Aorta (tissue), 5 donors: ENCODE data around the gene MROH8. TPM values are rescaled to one million over a fixed set of nuclear protein-coding genes. Genes with fewer than 3 reads are reported as not detected.

Source experiments
- ATAC-seq: fragments of 200-7000 bp; cut with Tn5 transposase; one replicate; pipeline ENCODE4 v1.9.1; 2022; ENCODE audit warnings: moderate library complexity; ENCODE audit not compliant: low FRiP score
- DNase-seq, 2 donors: peaks; one replicate each; pipeline ENCODE4 v3.0.0-alpha.2; 2020
- H3K27ac ChIP-seq, 2 donors: one replicate each; pipeline ENCODE4 v1.5.1; 2013; ENCODE audit warnings: low read length in 2 of 2, mild to moderate bottlenecking in 2 of 2, moderate library complexity in 2 of 2, control low read depth in 1 of 2, inconsistent platforms in 1 of 2, low read depth in 1 of 2
- H3K27me3 ChIP-seq, 2 donors: one replicate each; pipeline ENCODE4 v1.6.1; 2013; ENCODE audit warnings: control low read depth in 1 of 2, low read length in 1 of 2, mild to moderate bottlenecking in 1 of 2, moderate library complexity in 1 of 2; ENCODE audit not compliant: insufficient read depth in 2 of 2, control insufficient read depth in 1 of 2
- H3K36me3 ChIP-seq, 2 donors: one replicate each; pipeline ENCODE4 v1.6.1; 2013; ENCODE audit warnings: control low read depth in 1 of 2, low read length in 1 of 2, mild to moderate bottlenecking in 1 of 2; ENCODE audit not compliant: insufficient read depth in 2 of 2, control insufficient read depth in 1 of 2
- H3K4me1 ChIP-seq, 2 donors: one replicate each; pipeline ENCODE4 v1.6.1; 2013; ENCODE audit warnings: low read length in 2 of 2, control low read depth in 1 of 2, mild to moderate bottlenecking in 1 of 2, moderate library complexity in 1 of 2; ENCODE audit not compliant: insufficient read depth in 2 of 2, control insufficient read depth in 1 of 2
- H3K4me3 ChIP-seq, 2 donors: one replicate each; pipeline ENCODE4 v1.5.1; 2013; ENCODE audit warnings: low read length in 2 of 2, control low read depth in 1 of 2, mild to moderate bottlenecking in 1 of 2
- H3K9me3 ChIP-seq: one replicate; pipeline ENCODE4 v1.6.1; 2013; ENCODE audit warnings: mild to moderate bottlenecking, low read length; ENCODE audit not compliant: control insufficient read depth
- WGBS, 2 donors: extraction: QIAGEN DNeasy Blood & Tissue Kit; methylation state at CpG; one replicate each; pipeline ENCODE4 v1.1.7; 2013; 5-methylcytosine and 5-hydroxymethylcytosine counted together
- intact Hi-C, 2 donors: fragments of 100-400 bp; cut with DNase I; formaldehyde crosslinking; loops; one replicate each; pipeline versions ENCODE4 v1.14.2 to v1.15.0; 2022
- polyA plus RNA-seq, 2 donors: library from polyadenylated mRNA; stranded (reverse); fragments of 200-250 nt; gene quantifications; one replicate each; pipeline ENCODE4 v1.2.3, GENCODE V29; 2013
- total RNA-seq, 2 donors: library from RNA; stranded (reverse); fragmentation: NEBNext Ultra II Directional; extraction: Animal tissue kit (Norgen Biotek cat#: 25700); gene quantifications; one replicate each; pipeline ENCODE4 v1.2.1, GENCODE V29; 2021
- donor health status: healthy with polysubstance abuse.
- donor health status: Bipolar disorder and iron deficiency.
- donor health status: DM: no; HTN: no; CAD: no.
- donor health status: DM: no; HTN: no; CAD: no.
- donor health status: DM: yes; HTN: yes; CAD: no.

Gene MROH8
- total and polyA plus RNA-seq, 4 donors = 3.4 to 9.3 (median 5.1) TPM; not detected in 1

DNA sequence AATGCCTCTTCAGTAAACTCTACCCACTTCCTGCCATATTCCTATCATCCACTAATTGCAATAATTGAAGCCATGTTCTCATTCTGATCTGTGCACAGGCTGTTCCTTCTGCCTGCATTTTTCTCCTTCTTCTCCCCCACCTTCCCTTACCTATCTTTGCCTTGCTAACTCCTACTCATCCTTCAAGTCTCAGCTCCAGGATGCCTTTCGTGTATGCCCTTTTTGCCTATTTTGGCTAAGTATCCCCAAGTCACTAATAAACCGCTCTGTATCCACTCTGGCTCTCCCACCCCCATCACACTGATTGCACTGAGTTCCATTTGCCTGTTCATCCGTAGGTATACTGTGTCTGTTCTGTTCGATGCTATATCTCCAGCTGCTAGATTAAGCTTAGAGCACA is 6.5 kb downstream of the MROH8 start:
- Histone ChIP-seq H3K9me3 (no peaks in the 10 kb centered on the region), H3K4me1 (no peaks in the 10 kb centered on the region), H3K27ac (no peak overlapping the region), H3K27me3 (no peaks in the 10 kb centered on the region), H3K4me3 (no peak overlapping the region), H3K36me3 (no peaks in the 10 kb centered on the region)
- WGBS, 2 donors = 92 to 95% methylated on average over 4 of the region's 4 CpGs
- intact Hi-C loops = no loop called here
- ATAC-seq = no peak
- no peak for DNase-seq

DNA sequence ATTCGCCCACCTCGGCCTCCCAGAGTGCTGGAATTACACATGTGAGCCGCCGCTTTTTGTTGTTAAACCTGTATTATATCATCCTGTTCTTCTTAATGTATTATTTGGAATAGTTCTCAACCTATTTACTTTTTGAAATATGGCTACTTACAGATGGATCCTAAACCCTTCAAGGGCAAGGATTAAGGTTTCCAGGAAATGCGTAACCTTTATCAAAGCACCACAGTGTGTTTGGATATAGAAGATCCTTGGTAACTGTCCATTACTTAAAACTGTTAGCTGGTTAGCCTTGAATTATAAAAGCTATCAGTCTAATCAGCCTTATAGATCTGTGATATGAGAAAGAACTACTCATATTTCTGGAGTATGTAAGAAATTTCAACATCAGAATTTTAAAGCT is 12.5 kb downstream of the MROH8 start:
- no peak overlapping the region for H3K27ac ChIP-seq
- ATAC-seq = no peak
- intact Hi-C loops = no loop called here
- 98 to 100% methylated on average over 5 of the region's 5 CpGs for WGBS, 2 donors
- H3K4me1 ChIP-seq = no peaks in the 10 kb centered on the region
- H3K27me3 ChIP-seq = no peaks in the 10 kb centered on the region
- no peak overlapping the region for H3K4me3 ChIP-seq
- no peaks in the 10 kb centered on the region for H3K9me3 ChIP-seq
- no peaks in the 10 kb centered on the region for H3K36me3 ChIP-seq
- no peak for DNase-seq

DNA sequence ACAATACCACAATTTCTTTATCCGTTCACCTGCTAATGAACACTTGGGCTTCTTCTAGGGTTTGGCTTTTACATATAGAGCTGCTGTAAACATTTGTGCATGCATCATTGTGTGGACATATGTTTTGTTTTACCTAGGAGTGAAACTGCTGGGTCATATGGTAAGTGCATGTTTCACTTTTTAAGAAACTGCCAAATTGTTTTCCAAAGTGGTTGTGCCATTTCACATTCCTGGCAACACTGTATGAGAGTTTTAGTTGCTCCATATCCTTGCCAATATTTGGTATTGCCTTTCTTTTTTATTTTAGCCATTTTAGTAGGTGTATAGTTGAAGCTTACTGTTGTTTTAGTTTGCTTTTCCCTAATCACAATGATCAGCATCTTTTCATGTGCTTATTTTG is 14.3 kb downstream of the MROH8 start:
- Histone ChIP-seq H3K36me3 (no peaks in the 10 kb centered on the region), H3K4me3 (no peak overlapping the region), H3K4me1 (no peaks in the 10 kb centered on the region), H3K27ac (no peak overlapping the region), H3K9me3 (no peaks in the 10 kb centered on the region), H3K27me3 (no peaks in the 10 kb centered on the region)
- intact Hi-C loops = no loop called here
- 97 to 100% methylated on average over 1 of the region's 1 CpG for WGBS, 2 donors
- DNase-seq = no peak
- no peak for ATAC-seq

DNA sequence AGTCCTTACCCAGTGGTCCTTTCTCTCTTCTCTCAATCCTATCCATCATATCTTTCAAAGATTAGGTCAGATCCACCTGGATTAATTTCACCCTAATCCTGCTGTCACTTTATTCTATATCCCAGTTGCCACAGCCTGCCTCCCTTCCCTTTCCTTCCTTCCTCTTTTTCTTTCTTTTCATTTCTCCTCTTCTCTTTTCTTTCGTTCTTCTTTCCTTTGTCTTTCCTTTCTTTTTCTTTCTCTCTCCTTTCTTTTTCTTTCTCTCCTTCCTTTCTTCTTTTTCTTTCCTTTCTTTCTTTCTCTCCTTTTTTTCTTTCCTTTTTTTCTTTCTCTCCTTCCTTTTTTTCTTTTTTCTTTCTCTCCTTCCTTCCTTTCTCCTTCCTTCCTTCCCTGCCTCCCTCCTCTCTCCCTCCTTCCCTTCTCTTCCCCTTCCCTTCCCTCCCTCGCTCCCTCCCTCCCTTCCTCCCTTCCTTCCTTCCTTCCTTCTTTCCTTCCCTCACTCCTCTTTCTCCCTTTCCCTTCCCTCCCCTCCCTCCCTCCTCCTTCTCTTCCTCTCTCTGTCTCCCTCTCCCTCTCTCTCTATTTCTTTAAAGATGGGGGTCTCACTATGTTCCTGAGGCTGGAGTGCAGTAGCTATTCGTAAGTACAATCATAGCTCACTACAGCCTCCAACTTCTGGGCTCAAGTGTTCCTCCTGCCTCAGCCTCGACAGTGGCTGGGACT is 15.4 kb downstream of the MROH8 start:
- H3K4me1 ChIP-seq = no peaks in the 10 kb centered on the region
- intact Hi-C loops = no loop called here
- no peaks in the 10 kb centered on the region for H3K27me3 ChIP-seq
- ATAC-seq (no peak), DNase-seq (no peak)
- H3K27ac ChIP-seq = no peak overlapping the region
- no peak overlapping the region for H3K4me3 ChIP-seq
- H3K9me3 ChIP-seq = no peaks in the 10 kb centered on the region
- H3K36me3 ChIP-seq = no peaks in the 10 kb centered on the region
- 92 to 94% methylated on average over 4 of the region's 4 CpGs for WGBS, 2 donors

GRCh38 chr20:37162646-37163045 is 16.7 kb downstream of the MROH8 start:
- no peak for ATAC-seq
- no peaks in the 10 kb centered on the region for H3K27me3 ChIP-seq
- H3K4me3 ChIP-seq = no peak overlapping the region
- no peaks in the 10 kb centered on the region for H3K36me3 ChIP-seq
- no peaks in the 10 kb centered on the region for H3K9me3 ChIP-seq
- intact Hi-C loops = no loop called here
- H3K4me1 ChIP-seq = no peaks in the 10 kb centered on the region
- WGBS, 2 donors = 42% methylated on average over 6 of the region's 6 CpGs
- no peak overlapping the region for H3K27ac ChIP-seq
- DNase-seq = no peak

GRCh38 chr20:37161830-37162549 is 17.4 kb downstream of the MROH8 start:
- no peaks in the 10 kb centered on the region for H3K9me3 ChIP-seq
- no peaks in the 10 kb centered on the region for H3K36me3 ChIP-seq
- no peaks in the 10 kb centered on the region for H3K4me1 ChIP-seq
- ATAC-seq = no peak
- intact Hi-C loops = no loop called here
- H3K4me3 ChIP-seq = no peak overlapping the region
- no peak overlapping the region for H3K27ac ChIP-seq
- H3K27me3 ChIP-seq = no peaks in the 10 kb centered on the region
- DNase-seq = no peak
- 78 to 80% methylated on average over 12 of the region's 12 CpGs for WGBS, 2 donors

DNA sequence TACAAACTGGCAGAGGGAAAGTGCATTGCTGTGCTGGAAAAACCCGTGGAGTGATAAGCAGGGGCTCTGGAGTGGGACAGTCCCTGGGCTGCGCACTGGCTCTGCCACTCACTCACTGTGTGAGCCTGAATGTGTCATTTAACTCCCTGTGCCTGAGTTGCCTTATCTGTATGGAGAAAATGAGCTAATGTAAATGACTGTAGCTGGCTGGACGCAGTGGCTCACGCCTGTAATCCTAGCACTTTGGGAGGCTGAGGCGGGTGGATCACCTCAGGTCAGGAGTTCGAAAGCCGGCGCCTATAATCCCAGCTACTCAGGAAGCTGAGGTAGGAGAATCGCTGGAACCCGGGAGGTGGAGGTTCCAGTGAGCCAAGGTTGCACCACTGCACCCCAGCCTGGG is 18.7 kb downstream of the MROH8 start:
- Histone ChIP-seq H3K9me3 (no peaks in the 10 kb centered on the region), H3K4me1 (no peaks in the 10 kb centered on the region), H3K27me3 (no peaks in the 10 kb centered on the region), H3K4me3 (no peak overlapping the region), H3K27ac (no peak overlapping the region), H3K36me3 (no peaks in the 10 kb centered on the region)
- intact Hi-C loops = no loop called here
- WGBS, 2 donors = 65 to 72% methylated on average over 10 of the region's 10 CpGs
- ATAC-seq (no peak), DNase-seq (no peak)

- DNase-seq = no peak
- Histone ChIP-seq H3K36me3 (peaks cover 0 to 2% of the 10 kb centered on the region in 2 donors), H3K27me3 (no peaks in the 10 kb centered on the region), H3K27ac (no peak overlapping the region), H3K4me3 (no peak overlapping the region), H3K4me1 (no peaks in the 10 kb centered on the region), H3K9me3 (no peaks in the 10 kb centered on the region)
- intact Hi-C loops = no loop called here
- no peak for ATAC-seq
- WGBS, 2 donors = 91 to 95% methylated on average over 4 of the region's 4 CpGs
Measured at GRCh38 chr20:37158248-37158647, 21.1 kb downstream of the MROH8 start.

- WGBS, 2 donors = 94 to 95% methylated on average over 9 of the region's 9 CpGs
- DNase-seq (no peak), ATAC-seq (no peak)
- H3K27ac ChIP-seq = no peak overlapping the region
- no peaks in the 10 kb centered on the region for H3K4me1 ChIP-seq
- peaks cover 0 to 2% of the 10 kb centered on the region in 2 donors for H3K36me3 ChIP-seq
- intact Hi-C loops = no loop called here
- no peaks in the 10 kb centered on the region for H3K9me3 ChIP-seq
- H3K27me3 ChIP-seq = no peaks in the 10 kb centered on the region
- H3K4me3 ChIP-seq = no peak overlapping the region
Measured at GRCh38 chr20:37155987-37156386, 23.4 kb downstream of the MROH8 start.
